OCI-LY3 (cell line): ENCODE measurements around the gene NPBWR2.

ENCODE experiments used
- H2AFZ ChIP-seq: fragments of 200-600, 300-600 bp; shearing (Covaris generic); 2 replicates; pipeline ENCODE4 v1.6.0; 2014; ENCODE audit warnings: antibody characterized with exemption, low read depth, low read length
- H3K27ac ChIP-seq: fragments of 200-600, 300-600 bp; sonication (generic); 2 replicates; pipeline ENCODE4 v1.5.1; 2014; ENCODE audit warnings: mild to moderate bottlenecking, low read length, moderate library complexity, mixed read lengths
- H3K27me3 ChIP-seq: fragments of 200-600, 300-600 bp; sonication (generic); 2 replicates; pipeline ENCODE4 v1.6.1; 2014; ENCODE audit warnings: low read depth, low read length, mixed read lengths
- H3K36me3 ChIP-seq: fragments of 200-600, 300-600 bp; sonication (generic); replicated peaks from 2 replicates; pipeline ENCODE3; 2014; ENCODE audit warnings: low read depth, low read length, mixed read lengths
- H3K4me1 ChIP-seq: fragments of 300-600, 200-600 bp; sonication (generic); 2 replicates; pipeline ENCODE4 v1.6.1; 2014; ENCODE audit warnings: low read length, mixed read lengths
- H3K4me2 ChIP-seq: fragments of 200-600, 300-600 bp; sonication (generic); 2 replicates; pipeline ENCODE4 v1.6.1; 2014; ENCODE audit warnings: low read length, mixed read lengths
- H3K4me3 ChIP-seq: fragments of 300-600, 200-600 bp; sonication (generic); 2 replicates; pipeline ENCODE4 v1.5.1; 2014; ENCODE audit warnings: antibody characterized with exemption, mild to moderate bottlenecking, low read length, moderate library complexity
- H3K79me2 ChIP-seq: fragments of 300-600, 200-600 bp; shearing (Covaris generic); 2 replicates; pipeline ENCODE4 v1.6.1; 2014; ENCODE audit warnings: mild to moderate bottlenecking, low read length, mixed read lengths
- H3K9ac ChIP-seq: fragments of 300-600, 200-600 bp; shearing (Covaris generic); 2 replicates; pipeline ENCODE4 v1.6.0; 2014; ENCODE audit warnings: mild to moderate bottlenecking, low read length, moderate library complexity
- H3K9me3 ChIP-seq: fragments of 200-600, 300-600 bp; shearing (Covaris generic); 2 replicates; pipeline ENCODE4 v1.6.1; 2014; ENCODE audit warnings: low read length, mixed read lengths; ENCODE audit not compliant: insufficient read depth
- H4K20me1 ChIP-seq: fragments of 200-600, 300-600 bp; sonication (generic); 2 replicates; pipeline ENCODE4 v1.6.1; 2016; ENCODE audit warnings: low read length, mixed read lengths; ENCODE audit not compliant: insufficient read depth
- CTCF ChIP-seq: fragments of 200-600, 300-600 bp; sonication (generic); IDR thresholded peaks from 2 replicates; pipeline ENCODE4 v1.5.1; 2014; ENCODE audit warnings: antibody characterized with exemption, low read length, low read depth
- EZH2phosphoT487 ChIP-seq: fragments of 200-600 bp; shearing (Covaris generic); IDR thresholded peaks from 2 replicates; pipeline ENCODE4 v1.6.1; 2018; ENCODE audit warnings: antibody characterized with exemption, mixed run types, low read depth

The NPBWR2 gene

DNA sequence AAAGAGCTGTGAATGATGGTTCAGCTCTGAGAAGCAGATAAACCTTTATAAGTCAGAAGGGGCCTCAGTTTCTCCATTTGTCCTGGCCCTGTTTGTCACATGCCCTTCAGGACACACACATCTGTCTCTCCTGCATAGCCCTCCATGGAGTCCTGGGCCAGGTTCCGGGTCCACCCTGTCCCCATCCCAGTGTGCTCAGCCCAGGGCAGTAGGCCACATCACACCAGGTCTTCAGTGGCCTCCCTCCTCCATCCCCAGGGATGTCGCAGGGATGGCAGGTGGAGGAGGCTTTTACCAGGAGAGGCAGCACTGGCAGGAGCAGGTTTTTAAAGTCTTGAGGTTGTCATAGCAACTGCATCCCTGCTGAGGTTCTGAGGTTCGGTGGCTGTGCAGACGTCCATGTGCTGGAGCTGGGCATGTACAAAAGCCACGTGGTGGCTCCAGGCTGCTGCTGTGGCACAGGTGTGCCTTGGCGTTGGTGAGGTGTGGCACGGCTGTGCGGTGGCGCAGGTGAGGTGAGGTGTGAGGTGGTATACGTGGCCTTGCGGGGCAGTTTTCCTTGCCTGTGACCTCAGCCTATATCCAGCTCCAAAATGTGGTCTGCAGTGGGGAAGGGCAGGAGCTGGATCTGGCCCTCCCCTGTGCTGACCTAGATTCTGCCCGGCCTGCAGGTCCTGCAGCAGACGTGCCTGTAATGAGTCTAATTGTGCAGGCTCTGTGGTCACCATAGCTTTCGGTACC is 8.0 kb upstream of the NPBWR2 start:
- Histone ChIP-seq H3K27ac (no peak overlapping the region), H3K9ac (no peak overlapping the region), H3K4me3 (no peak overlapping the region), H4K20me1 (no peaks in the 10 kb centered on the region), H3K79me2 (no peaks in the 10 kb centered on the region), H3K9me3 (no peaks in the 10 kb centered on the region), H3K4me1 (peaks cover 5% of the 10 kb centered on the region), H3K36me3 (no peaks in the 10 kb centered on the region), H3K27me3 (no peaks in the 10 kb centered on the region), H3K4me2 (no peak overlapping the region), H2AFZ (no peak overlapping the region)
- no peak for TF ChIP-seq CTCF
- no peak for TF ChIP-seq EZH2phosphoT487

DNA sequence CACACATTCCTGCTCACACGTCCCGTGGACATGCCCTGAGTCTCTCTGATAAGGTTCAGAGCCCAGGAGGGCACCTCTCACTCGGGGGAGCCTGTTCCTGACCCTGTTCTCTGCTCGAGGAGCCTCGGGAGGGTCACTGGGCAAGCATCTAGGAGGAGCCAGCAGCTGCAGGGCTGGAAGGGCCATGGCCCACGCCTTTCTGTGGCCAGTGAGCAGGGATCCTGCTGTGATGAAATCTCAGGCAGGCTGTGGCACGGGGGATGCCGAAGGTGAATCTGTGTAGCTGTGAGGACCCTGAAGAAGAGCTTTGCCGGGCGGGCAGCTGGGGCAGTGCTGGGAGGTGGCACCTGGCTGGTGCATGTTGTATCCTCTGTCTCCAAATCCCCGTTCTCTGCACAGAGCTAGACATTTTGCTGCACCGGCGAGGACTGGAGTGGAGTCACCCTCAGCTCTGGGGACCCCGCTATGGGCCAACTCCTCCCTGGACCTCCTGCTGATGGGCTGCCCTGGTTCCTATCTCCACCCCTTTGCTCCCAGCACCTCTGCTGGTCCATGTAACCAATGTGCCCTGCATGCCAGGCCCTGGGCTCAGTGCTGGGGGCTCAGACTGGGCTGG is 7.1 kb upstream of the NPBWR2 start:
- Histone ChIP-seq H2AFZ (no peak overlapping the region), H3K4me3 (no peak overlapping the region), H4K20me1 (no peaks in the 10 kb centered on the region), H3K9ac (no peak overlapping the region), H3K4me2 (no peak overlapping the region), H3K9me3 (no peaks in the 10 kb centered on the region), H3K79me2 (no peaks in the 10 kb centered on the region), H3K4me1 (no peaks in the 10 kb centered on the region), H3K36me3 (no peaks in the 10 kb centered on the region), H3K27me3 (no peaks in the 10 kb centered on the region), H3K27ac (no peak overlapping the region)
- TF ChIP-seq CTCF (no peak), EZH2phosphoT487 (no peak)

- no peaks in the 10 kb centered on the region for H3K4me1 ChIP-seq
- no peak overlapping the region for H2AFZ ChIP-seq
- H3K27me3 ChIP-seq = no peaks in the 10 kb centered on the region
- no peaks in the 10 kb centered on the region for H3K79me2 ChIP-seq
- no peak overlapping the region for H3K27ac ChIP-seq
- H3K36me3 ChIP-seq = no peaks in the 10 kb centered on the region
- no peaks in the 10 kb centered on the region for H4K20me1 ChIP-seq
- no peak overlapping the region for H3K4me2 ChIP-seq
- TF ChIP-seq EZH2phosphoT487 = no peak
- no peak for TF ChIP-seq CTCF
- no peaks in the 10 kb centered on the region for H3K9me3 ChIP-seq
- H3K9ac ChIP-seq = no peak overlapping the region
- H3K4me3 ChIP-seq = no peak overlapping the region
Observed at GRCh38 chr20:64113796-64114355, 6.5 kb upstream of the NPBWR2 start.

GRCh38 chr20:64113444-64113775 is 6.0 kb upstream of the NPBWR2 start:
- H3K9ac ChIP-seq = no peak overlapping the region
- no peaks in the 10 kb centered on the region for H3K36me3 ChIP-seq
- H3K79me2 ChIP-seq = no peaks in the 10 kb centered on the region
- no peaks in the 10 kb centered on the region for H3K9me3 ChIP-seq
- H3K4me3 ChIP-seq = no peak overlapping the region
- no peak overlapping the region for H3K4me2 ChIP-seq
- no peaks in the 10 kb centered on the region for H3K27me3 ChIP-seq
- H3K4me1 ChIP-seq = no peaks in the 10 kb centered on the region
- TF ChIP-seq CTCF (no peak), EZH2phosphoT487 (no peak)
- no peak overlapping the region for H3K27ac ChIP-seq
- no peaks in the 10 kb centered on the region for H4K20me1 ChIP-seq
- H2AFZ ChIP-seq = no peak overlapping the region
